Stimulated activated CD8-positive, alpha-beta memory T cell treated with anti-CD3 and anti-CD28 coated beads, Interleukin-15, amount 100 ng/mL, for 1 hour (primary cell): ENCODE results near the gene LCNL1.

ENCODE experiments used
- DNase-seq: peaks from one replicate; pipeline ENCODE4 v3.0.0-alpha.2; 2020; ENCODE audit warnings: low read depth

The LCNL1 gene

GRCh38 chr9:137011907-137012675 lies 29.3 kb downstream of the LCNL1 start:
- no peak for DNase-seq

- no peak for DNase-seq
Observed at GRCh38 chr9:137012694-137013570, 30.1 kb downstream of the LCNL1 start.

GRCh38 chr9:137013571-137013940 lies 30.8 kb downstream of the LCNL1 start:
- DNase-seq: no peak

- no peak for DNase-seq
Observed at GRCh38 chr9:137014166-137014565, 31.4 kb downstream of the LCNL1 start.

GRCh38 chr9:137014776-137015539 lies 32.2 kb downstream of the LCNL1 start:
- DNase-seq: no peak

- no peak for DNase-seq
Observed at GRCh38 chr9:137015540-137015930, 32.7 kb downstream of the LCNL1 start.

- no peak for DNase-seq
Observed at GRCh38 chr9:137015976-137016375, 33.2 kb downstream of the LCNL1 start.

- no peak for DNase-seq
Observed at GRCh38 chr9:137016436-137016835, 33.6 kb downstream of the LCNL1 start.

- no peak for DNase-seq
Observed at GRCh38 chr9:137017071-137017470, 34.3 kb downstream of the LCNL1 start.

- DNase-seq: no peak
Observed at GRCh38 chr9:137017791-137018497, 35.2 kb downstream of the LCNL1 start.

- no peak for DNase-seq
Observed at GRCh38 chr9:137018761-137019559, 36.2 kb downstream of the LCNL1 start.

- no peak for DNase-seq
Observed at GRCh38 chr9:137019891-137020683, 37.3 kb downstream of the LCNL1 start.

GRCh38 chr9:137020771-137021567 lies 38.2 kb downstream of the LCNL1 start:
- DNase-seq: no peak

GRCh38 chr9:137021568-137021978 lies 38.8 kb downstream of the LCNL1 start:
- no peak for DNase-seq

GRCh38 chr9:137021979-137022661 lies 39.3 kb downstream of the LCNL1 start:
- DNase-seq: peak; percentile 40

GRCh38 chr9:137022662-137023008 lies 39.8 kb downstream of the LCNL1 start:
- DNase-seq: no peak

- no peak for DNase-seq
Observed at GRCh38 chr9:137023157-137023556, 40.4 kb downstream of the LCNL1 start.

- no peak for DNase-seq
Observed at GRCh38 chr9:137023583-137023991, 40.8 kb downstream of the LCNL1 start.

- no peak for DNase-seq
Observed at GRCh38 chr9:137025517-137025966, 42.7 kb downstream of the LCNL1 start.
